GM12878 (cell line): ENCODE data around the gene DPAGT1. TPM values are rescaled to one million over a fixed set of nuclear protein-coding genes. Genes with fewer than 3 reads are reported as not detected.

Experiments used
- ASH2L ChIP-seq: fragments of 300-600, 200-600 bp; sonication (generic); IDR thresholded peaks from 2 replicates; pipeline ENCODE4 v1.6.1; 2017; ENCODE audit warnings: low read depth, mild to moderate bottlenecking, borderline replicate concordance
- BHLHE40 ChIP-seq, 2 experiments: fragments of 450-650 bp in 1 of 2; IDR thresholded peaks; 2 replicates each; pipeline ENCODE4 v1.6.1; 2011 to 2017; ENCODE audit warnings: low read depth in 2 of 2, borderline replicate concordance in 1 of 2, improper control_type of control experiment in 1 of 2, low read length in 1 of 2, mild to moderate bottlenecking in 1 of 2
- E4F1 ChIP-seq: fragments of 450-650 bp; IDR thresholded peaks from 2 replicates; pipeline ENCODE4 v1.6.1; 2018; ENCODE audit warnings: borderline replicate concordance, mild to moderate bottlenecking; ENCODE audit not compliant: partially characterized antibody
- FOXK2 ChIP-seq: fragments of 450-650 bp; IDR thresholded peaks from 2 replicates; pipeline ENCODE4 v1.6.1; 2017; ENCODE audit warnings: mild to moderate bottlenecking, moderate library complexity
- IRF3 ChIP-seq: fragments of 450-650 bp; IDR thresholded peaks from 2 replicates; pipeline ENCODE4 v1.6.1; 2014; ENCODE audit warnings: mild to moderate bottlenecking
- MLLT1 ChIP-seq: fragments of 450-650 bp; IDR thresholded peaks from 2 replicates; pipeline ENCODE4 v1.6.1; 2016; ENCODE audit warnings: mild to moderate bottlenecking
- NFIC ChIP-seq: IDR thresholded peaks from 2 replicates; pipeline ENCODE4 v1.6.1; 2012; ENCODE audit warnings: low read depth, mild to moderate bottlenecking, inconsistent platforms, low read length, moderate library complexity
- NKRF ChIP-seq: fragments of 450-650 bp; conservative IDR thresholded peaks from 2 replicates; pipeline ENCODE4 v1.6.1; 2017; ENCODE audit warnings: mild to moderate bottlenecking, moderate library complexity
- POLR2A ChIP-seq: IDR thresholded peaks from 2 replicates; pipeline ENCODE4 v1.6.1; 2011; ENCODE audit warnings: low read depth, mild to moderate bottlenecking, low read length
- USF1 ChIP-seq: IDR thresholded peaks from 2 replicates; pipeline ENCODE4 v1.6.1; 2011; ENCODE audit warnings: borderline replicate concordance, low read depth, mild to moderate bottlenecking, moderate library complexity, mixed read lengths, low read length; ENCODE audit not compliant: insufficient read depth; ENCODE audit errors: extremely low read length
- USF2 ChIP-seq: IDR thresholded peaks from 2 replicates; pipeline ENCODE4 v1.6.1; 2011; ENCODE audit warnings: low read depth, low read length, improper control_type of control experiment, borderline replicate concordance
- ZNF622 ChIP-seq: fragments of 450-650 bp; IDR thresholded peaks from 2 replicates; pipeline ENCODE4 v1.6.1; 2017; ENCODE audit warnings: mild to moderate bottlenecking, inconsistent platforms
- polyA plus RNA-seq, 11 experiments: library from polyadenylated mRNA; depleted of rRNA in 4 of 11; unstranded in 6 of 11; stranded (reverse) in 5 of 11; fragments of >200 nt; fragmentation: Nextera tagmentation in 4 of 11; fragmentation: Illumina TruSeq in 1 of 11; extraction: Ambion mirVana in 4 of 11; extraction: Trizol in 1 of 11; gene quantifications; 1 replicate in 1 of 11; 2 replicates in 10 of 11; pipeline versions ENCODE4 v1.2.1 to v1.2.3, GENCODE V29; 2011 to 2016; ENCODE audit warnings: inconsistent platforms in 2 of 11, missing spikeins in 2 of 11, low read depth in 1 of 11
- total RNA-seq, 4 experiments: library from RNA; depleted of rRNA in 3 of 4; stranded (reverse); fragments of >200 nt in 3 of 4; fragmentation: Illumina TruSeq in 1 of 4; extraction: Trizol in 1 of 4; gene quantifications; 2 replicates each; pipeline versions ENCODE4 v1.2.1 to v1.2.3, GENCODE V29; 2013 to 2021
- TF ChIP-seq, protein P1 (sequence below): IDR thresholded peaks from 2 replicates; pipeline ENCODE4 v1.6.1; 2012; ENCODE audit warnings: low read length, inconsistent platforms

The DPAGT1 gene
- total and polyA plus RNA-seq, 10 of the 15 experiments (the other 5 are each of a cell fraction or from before 2014, with no cell fraction given): 20.5 to 95.6 (median 54.3) TPM

GRCh38 chr11:119121008-119121810 lies 19.6 kb upstream of the DPAGT1 start, which contains the start of gene HINFP (continued):
- TF ChIP-seq IRF3 (peak; percentile 68; the same call in 1 of the 2 replicates), ASH2L (no peak), USF1 (peak; percentile 95), ZNF622 (no peak), USF2 (peak; percentile 93), NKRF (peak; percentile 85; the same call in 1 of the 2 replicates), MLLT1 (peak; percentile 21; the same call in 1 of the 2 replicates), FOXK2 (0 out of 2 replicates have a peak, but pooled peaks have one; percentile 38), E4F1 (peak; percentile 79), NFIC (no peak), POLR2A (peak; percentile 83), BHLHE40 (IDR thresholded peaks at IDR 0.05; ENCODE audit: borderline replicate concordance in 1 of 2, low read depth in 2 of 2, low read length in 1 of 2) (peak; percentile 89 to 96)
- TF ChIP-seq, protein P1, sequence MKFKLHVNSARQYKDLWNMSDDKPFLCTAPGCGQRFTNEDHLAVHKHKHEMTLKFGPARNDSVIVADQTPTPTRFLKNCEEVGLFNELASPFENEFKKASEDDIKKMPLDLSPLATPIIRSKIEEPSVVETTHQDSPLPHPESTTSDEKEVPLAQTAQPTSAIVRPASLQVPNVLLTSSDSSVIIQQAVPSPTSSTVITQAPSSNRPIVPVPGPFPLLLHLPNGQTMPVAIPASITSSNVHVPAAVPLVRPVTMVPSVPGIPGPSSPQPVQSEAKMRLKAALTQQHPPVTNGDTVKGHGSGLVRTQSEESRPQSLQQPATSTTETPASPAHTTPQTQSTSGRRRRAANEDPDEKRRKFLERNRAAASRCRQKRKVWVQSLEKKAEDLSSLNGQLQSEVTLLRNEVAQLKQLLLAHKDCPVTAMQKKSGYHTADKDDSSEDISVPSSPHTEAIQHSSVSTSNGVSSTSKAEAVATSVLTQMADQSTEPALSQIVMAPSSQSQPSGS: no peak
